GM12891 (cell line): Measurements from ENCODE around the gene REXO5.

Experiments used
- DNase-seq: peaks from one replicate; pipeline ENCODE4 v3.0.0; 2011; ENCODE audit warnings: low spot score; ENCODE audit not compliant: insufficient read length
- FAIRE-seq: peaks from 2 replicates; lab custom pipeline; 2011; peaks lifted over from hg19 to GRCh38; lab: Jason Lieb, UNC
- PAX5 ChIP-seq: IDR thresholded peaks from 2 replicates; pipeline ENCODE4 v1.6.1; 2011; ENCODE audit warnings: low read length, moderate library complexity, mild to moderate bottlenecking; ENCODE audit not compliant: insufficient read depth, severe bottlenecking
- POLR2A ChIP-seq: IDR thresholded peaks from 2 replicates; pipeline ENCODE4 v1.6.1; 2011; ENCODE audit warnings: low read depth, low read length, control low read depth
- POLR2AphosphoS5 ChIP-seq: IDR thresholded peaks from 2 replicates; pipeline ENCODE4 v1.6.1; 2011; ENCODE audit warnings: low read depth, low read length, control low read depth
- POU2F2 ChIP-seq: IDR thresholded peaks from 2 replicates; pipeline ENCODE4 v1.6.1; 2011; ENCODE audit warnings: low read depth, mild to moderate bottlenecking, control low read depth, low read length, moderate library complexity
- SPI1 ChIP-seq: IDR thresholded peaks from 2 replicates; pipeline ENCODE4 v1.6.1; 2011; ENCODE audit warnings: low read depth, low read length, control low read depth
- TAF1 ChIP-seq: IDR thresholded peaks from 2 replicates; pipeline ENCODE4 v1.6.1; 2011; ENCODE audit warnings: low read depth, low read length, control low read depth

The REXO5 gene

DNA sequence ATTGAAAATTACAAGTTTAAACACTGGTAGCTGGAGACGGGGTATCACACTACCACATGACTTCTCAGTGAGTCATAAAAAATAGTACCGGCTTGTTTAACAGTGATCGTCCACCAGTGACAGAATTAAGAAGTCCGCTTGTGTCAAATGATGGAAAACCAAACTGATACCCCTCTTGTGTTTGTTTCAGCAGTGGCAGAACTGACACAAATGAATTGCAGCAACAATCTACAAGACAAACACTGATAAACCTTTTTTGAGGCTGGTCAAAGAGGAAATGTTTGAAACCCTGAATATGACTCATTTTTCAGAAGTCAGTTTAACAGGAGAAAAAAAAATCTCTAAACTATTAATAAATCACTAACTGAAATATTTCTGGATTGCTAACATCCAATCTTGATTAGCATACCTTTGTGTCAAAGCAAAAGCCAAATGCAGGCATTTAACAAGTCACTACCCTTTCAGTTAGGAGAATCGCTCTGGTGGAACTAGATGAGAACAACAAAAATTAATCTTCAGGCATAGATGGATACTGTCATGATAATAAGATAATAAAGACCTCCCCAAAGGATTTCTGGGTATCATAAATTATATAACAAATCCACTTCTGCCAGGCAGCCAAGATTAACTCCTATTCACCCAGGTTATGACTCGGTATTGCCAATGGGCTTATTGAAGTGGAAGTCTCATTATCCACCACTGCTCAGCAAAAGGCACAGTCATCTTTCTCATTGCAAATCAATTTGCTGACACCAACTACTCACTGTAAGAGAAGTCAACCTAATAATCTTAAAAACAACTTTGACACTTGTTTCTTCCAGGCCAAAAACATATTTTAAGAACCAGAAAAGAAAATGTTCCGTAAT is 73.1 kb downstream of the REXO5 start:
- no peak for FAIRE-seq
- TF ChIP-seq POU2F2 (no peak), SPI1 (0 out of 2 replicates have a peak, but pooled peaks have one; percentile 33), POLR2A (no peak), PAX5 (no peak)

DNA sequence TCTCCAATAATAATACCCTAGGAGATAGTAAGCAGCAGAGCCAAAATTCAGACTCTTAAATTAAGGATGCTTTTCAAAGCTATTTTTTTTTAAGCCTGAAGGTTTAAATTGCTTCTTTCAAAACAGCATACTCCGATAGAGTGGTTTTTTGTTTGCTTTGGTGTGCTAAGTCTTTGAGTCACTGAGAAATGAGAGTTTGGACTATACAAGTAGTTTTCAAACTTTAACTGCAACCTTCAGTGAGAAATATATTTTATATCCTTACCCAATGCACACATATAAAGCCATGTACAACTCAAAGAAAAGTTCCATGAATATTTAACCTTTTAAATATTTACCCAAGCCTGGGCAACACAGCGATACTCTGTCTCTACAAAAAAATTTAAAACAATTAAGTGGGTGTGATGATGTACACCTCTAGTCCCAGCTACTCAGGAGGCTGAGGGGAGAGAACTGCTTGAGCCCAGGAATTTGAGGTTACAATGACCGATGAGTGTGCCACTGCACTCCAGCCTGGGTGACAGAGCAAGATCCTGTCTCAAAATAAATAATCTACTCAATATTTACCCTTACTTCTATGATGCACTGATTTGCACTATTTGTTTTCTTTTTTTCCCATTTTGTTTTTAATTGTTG is 74.7 kb downstream of the REXO5 start:
- DNase-seq (no peak), FAIRE-seq (no peak)
- TF ChIP-seq POLR2A = no peak
- no peak for TF ChIP-seq POLR2AphosphoS5
- no peak for TF ChIP-seq TAF1
- no peak for TF ChIP-seq POU2F2
- no peak for TF ChIP-seq PAX5
- TF ChIP-seq SPI1 = no peak

More for the DNA sequence above, 73.1 kb downstream of the REXO5 start:
- no peak for DNase-seq

DNA sequence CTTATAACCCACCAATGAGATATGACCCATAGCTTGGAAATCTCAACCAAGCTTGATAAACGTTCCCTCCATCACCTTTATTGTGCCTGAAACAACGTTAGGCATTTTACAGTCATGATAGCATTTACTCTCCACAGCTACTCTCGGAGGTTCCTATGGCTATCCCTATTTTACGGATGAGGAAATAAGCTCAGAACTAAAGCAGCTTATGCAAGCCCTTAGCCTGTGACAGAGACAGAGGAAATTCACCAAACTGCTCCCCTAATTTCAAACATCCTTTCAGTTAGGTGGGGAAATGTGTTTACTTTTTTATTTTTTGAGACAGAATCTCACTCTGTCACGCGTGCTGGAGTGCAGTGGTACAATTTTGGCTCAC is 75.2 kb downstream of the REXO5 start:
- FAIRE-seq (no peak), DNase-seq (no peak)
- TF ChIP-seq POU2F2 = no peak
- TF ChIP-seq POLR2AphosphoS5 = no peak
- no peak for TF ChIP-seq POLR2A
- no peak for TF ChIP-seq TAF1
- no peak for TF ChIP-seq SPI1
- no peak for TF ChIP-seq PAX5

DNA sequence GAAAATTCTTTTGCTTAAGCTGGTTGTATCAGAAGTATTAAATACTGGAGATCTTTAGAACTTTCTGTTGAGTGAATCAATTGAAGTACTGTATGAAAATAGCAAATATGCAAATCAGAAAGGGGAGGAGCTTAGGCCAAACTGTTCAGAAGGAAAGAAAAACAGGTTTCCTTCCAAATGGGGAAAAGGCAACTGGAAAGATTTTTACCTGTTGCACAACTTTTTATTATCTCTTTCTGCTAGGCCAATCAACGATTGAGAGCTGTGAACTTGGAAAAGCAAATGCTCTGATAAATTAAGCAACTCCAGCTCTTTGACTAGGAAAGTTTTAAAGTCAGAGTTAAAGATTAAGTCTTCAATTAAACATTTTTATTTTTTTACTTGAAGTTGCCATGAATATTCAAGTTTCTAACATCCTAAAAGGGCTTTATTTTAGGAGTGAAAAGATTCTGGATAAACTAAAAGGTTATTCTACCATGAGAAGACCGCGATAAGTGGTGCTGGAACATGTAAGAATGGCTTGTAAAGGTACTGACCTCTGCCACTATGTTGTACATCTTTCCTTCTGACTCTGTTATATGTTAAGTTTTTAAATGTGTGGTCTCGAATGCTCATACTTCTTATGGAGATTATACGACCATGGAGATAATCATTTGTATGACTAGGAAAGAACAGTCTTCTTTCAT is 77.4 kb downstream of the REXO5 start:
- FAIRE-seq (no peak), DNase-seq (no peak)
- TF ChIP-seq POU2F2 (no peak), SPI1 (no peak), POLR2A (no peak), POLR2AphosphoS5 (no peak)

DNA sequence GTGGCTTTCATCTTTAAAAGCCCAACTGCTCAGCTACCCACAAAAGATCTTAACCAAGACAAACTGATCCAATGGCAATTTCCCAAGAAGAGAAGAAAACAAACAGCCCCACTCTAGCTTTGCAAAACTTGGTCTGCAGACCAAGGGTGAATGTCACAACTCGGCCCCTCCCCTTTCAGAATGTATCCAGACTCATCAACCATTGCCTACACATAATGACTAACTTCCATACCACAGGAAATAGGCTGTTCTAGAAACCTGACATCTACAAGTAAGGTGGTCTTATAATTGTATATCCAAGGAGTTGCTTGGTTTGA is 77.9 kb downstream of the REXO5 start:
- FAIRE-seq (no peak), DNase-seq (no peak)
- no peak for TF ChIP-seq POLR2A
- no peak for TF ChIP-seq SPI1
- TF ChIP-seq POU2F2 = no peak

DNA sequence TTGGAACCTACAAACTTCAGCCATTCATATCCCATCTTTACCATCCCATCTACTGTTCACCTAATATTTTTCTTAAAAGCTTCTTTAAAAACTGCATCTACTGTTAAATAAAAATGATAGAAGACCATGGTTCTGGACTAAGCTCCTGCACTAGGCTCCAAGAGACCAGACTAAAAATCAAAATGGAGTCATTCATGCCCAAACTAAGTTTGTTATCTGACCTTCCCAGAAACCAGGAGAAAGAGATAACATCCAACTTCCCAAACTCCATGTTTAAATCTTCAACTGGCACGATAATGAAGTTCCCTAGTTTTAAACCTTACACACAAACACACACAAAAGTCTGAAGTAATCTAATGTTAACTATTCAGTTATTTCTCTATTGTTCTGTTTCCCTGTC is 80.0 kb downstream of the REXO5 start:
- TF ChIP-seq TAF1 (no peak), PAX5 (no peak), POU2F2 (no peak), POLR2AphosphoS5 (no peak), POLR2A (no peak), SPI1 (no peak)
- DNase-seq (no peak), FAIRE-seq (no peak)

DNA sequence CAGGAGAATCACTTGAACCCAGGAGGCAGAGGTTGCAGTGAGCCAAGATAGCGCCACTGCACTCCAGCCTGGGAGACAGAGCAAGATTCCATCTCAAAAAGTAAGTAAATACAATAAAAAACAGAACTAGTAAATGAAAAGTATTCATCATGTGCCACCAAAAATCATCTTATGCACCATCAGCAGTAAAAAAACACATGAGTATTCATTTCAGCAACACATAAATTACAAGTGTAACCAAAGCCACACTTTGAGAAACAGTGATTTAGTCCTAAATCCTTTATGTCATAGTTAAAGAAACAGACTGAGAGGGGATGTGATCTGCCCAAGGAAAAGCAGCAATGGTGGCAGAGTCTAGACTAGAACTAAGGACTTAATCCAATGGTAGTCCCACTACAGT is 80.9 kb downstream of the REXO5 start:
- DNase-seq = no peak
- TF ChIP-seq PAX5 = no peak
- TF ChIP-seq TAF1 = no peak
- TF ChIP-seq POU2F2 = no peak
- no peak for TF ChIP-seq POLR2AphosphoS5
- no peak for TF ChIP-seq SPI1
- FAIRE-seq = no peak

DNA sequence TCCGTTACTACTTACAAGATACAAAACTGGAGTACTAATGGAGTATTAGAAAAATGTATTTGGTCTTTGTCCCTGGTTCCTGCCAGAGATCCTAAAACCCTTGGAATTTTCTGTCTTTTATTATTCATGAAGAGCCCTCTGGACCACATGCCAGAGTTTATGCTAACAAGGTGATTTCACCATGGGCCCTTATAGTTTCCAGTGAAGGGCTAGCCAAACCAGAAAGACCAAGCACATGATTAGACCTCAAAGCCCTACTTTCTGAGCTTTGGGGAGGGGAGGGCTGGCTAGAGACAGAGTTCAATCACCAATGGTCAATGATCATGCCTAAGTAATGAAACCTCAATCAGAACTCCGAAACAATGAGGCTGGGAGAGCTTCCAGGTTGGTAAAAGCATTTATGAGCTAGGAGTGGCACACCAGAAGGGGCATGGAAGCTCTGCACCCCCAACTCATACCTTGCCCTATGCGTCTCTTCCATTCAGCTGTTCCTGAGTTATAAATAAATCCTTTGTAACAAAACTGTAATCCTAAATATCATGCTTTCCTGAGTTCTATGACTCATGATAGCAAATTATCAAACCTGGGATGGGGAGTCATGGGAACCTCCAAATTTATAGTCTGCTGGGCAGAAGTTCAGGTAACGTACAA is 83.4 kb downstream of the REXO5 start:
- no peak for TF ChIP-seq PAX5

DNA sequence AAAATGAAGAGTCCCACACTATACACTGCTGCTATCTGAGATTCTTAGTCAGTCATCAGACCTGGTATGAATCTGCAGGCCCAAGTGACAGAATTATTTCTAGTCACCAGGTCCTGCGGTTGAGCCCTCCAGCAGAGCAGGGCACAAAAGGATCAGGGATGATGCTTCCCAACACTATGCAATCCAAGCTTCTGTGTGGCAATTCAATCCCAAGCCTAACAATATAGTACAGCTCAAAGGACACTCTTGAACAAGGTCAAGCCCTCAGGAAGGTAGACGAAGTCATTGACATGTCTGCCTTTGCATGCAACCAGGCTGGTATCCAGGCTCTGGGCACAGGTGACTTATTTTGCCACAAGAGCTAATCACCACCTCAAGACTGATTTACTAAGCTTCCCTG is 88.1 kb downstream of the REXO5 start:
- TF ChIP-seq POU2F2 (no peak), POLR2AphosphoS5 (no peak), SPI1 (no peak), TAF1 (no peak), POLR2A (no peak), PAX5 (no peak)
- FAIRE-seq = no peak

More for the DNA sequence above, 83.4 kb downstream of the REXO5 start:
- DNase-seq (no peak), FAIRE-seq (no peak)

DNA sequence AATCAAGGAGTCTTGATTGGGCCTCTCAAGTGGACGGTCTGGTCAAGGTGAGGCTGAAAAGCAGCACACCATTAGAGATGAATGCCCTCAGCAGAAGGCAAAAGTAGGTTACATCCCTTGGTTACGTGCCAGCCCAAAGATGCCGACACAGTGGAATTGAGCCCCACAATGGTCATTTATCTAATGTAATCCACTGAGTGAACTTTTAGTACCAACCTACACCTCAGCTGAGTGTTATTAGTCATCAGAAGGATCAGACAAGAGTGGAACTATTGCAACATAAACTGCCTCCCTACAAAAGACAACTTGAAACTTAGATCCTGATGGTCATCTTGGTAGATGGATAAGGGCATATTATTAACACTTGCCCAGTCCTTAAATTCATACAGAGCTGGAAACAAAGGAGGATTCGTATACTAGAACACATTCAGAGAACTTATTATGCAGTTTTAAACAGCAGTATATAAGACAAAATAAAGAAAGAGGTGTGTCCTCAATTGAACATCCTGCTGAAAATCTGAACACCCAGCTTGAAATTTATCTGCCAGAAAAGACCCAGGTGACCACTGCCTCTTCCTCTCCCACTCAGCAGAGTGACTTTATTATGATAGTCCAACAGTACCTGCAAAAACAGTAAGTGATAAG is 91.0 kb downstream of the REXO5 start:
- TF ChIP-seq PAX5 (no peak), POLR2AphosphoS5 (no peak), POLR2A (no peak)
- FAIRE-seq (no peak), DNase-seq (no peak)

More for the DNA sequence above, 88.1 kb downstream of the REXO5 start:
- DNase-seq = no peak
